AG09319 (cell line): Measurements from ENCODE around the gene COL6A5.
"Not testable (repeated sequence)": the region's sequence is repeated elsewhere in the genome, so short reads cannot be mapped to it uniquely, and the experiment has no call there.

Source experiments
- DNase-seq: peaks from one replicate; pipeline ENCODE4 v3.0.0-alpha.2; 2010; ENCODE audit warnings: low read depth; ENCODE audit errors: extremely low read depth
- TF ChIP-seq, protein P1 (sequence below): IDR thresholded peaks from 2 replicates; pipeline ENCODE4 v1.5.1; 2011; ENCODE audit warnings: low read depth, mild to moderate bottlenecking, inconsistent platforms, low read length, moderate library complexity

Gene COL6A5

DNA sequence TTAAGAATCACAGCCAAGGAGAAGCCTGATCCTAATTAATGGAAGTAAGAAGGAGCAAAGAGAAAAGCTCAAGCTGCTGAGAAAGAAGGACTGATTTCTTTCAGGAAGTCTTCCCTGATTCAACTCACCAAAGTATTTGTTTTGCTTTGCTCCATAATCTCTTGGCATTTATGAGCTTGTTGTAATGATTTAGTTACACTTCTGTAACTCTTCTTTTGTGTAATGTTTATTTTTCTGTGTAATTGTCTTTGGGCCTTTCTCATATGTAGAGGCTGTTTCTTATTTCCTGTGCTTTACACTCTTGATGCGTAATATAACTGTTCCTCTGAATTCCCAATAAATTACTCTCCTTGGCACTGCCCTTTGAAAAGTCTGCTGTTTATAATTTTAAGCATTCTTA is 80.0 kb downstream of the COL6A5 start:
- TF ChIP-seq, protein P1, sequence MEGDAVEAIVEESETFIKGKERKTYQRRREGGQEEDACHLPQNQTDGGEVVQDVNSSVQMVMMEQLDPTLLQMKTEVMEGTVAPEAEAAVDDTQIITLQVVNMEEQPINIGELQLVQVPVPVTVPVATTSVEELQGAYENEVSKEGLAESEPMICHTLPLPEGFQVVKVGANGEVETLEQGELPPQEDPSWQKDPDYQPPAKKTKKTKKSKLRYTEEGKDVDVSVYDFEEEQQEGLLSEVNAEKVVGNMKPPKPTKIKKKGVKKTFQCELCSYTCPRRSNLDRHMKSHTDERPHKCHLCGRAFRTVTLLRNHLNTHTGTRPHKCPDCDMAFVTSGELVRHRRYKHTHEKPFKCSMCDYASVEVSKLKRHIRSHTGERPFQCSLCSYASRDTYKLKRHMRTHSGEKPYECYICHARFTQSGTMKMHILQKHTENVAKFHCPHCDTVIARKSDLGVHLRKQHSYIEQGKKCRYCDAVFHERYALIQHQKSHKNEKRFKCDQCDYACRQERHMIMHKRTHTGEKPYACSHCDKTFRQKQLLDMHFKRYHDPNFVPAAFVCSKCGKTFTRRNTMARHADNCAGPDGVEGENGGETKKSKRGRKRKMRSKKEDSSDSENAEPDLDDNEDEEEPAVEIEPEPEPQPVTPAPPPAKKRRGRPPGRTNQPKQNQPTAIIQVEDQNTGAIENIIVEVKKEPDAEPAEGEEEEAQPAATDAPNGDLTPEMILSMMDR = no peak
- no peak for DNase-seq

DNA sequence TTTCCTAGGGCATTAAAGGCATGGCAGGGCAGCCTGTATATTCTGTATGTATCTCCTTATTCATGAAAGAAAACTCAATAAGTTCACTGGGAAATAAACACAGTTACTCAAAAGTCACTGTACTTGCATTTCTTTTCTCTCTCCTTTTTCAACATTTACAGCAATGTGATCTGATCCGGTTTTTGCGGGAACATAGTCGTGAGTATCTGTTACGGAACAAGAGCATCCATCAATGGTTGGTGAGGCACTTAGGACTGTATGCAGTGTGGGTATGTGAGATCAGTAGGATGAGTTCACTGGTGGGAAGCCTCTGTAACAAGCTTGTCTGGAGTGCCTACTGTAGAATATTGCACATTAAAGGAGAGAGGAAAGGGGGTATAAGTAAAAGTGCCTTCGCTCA is 80.7 kb downstream of the COL6A5 start:
- TF ChIP-seq, protein P1 = no peak
- DNase-seq = no peak

DNA sequence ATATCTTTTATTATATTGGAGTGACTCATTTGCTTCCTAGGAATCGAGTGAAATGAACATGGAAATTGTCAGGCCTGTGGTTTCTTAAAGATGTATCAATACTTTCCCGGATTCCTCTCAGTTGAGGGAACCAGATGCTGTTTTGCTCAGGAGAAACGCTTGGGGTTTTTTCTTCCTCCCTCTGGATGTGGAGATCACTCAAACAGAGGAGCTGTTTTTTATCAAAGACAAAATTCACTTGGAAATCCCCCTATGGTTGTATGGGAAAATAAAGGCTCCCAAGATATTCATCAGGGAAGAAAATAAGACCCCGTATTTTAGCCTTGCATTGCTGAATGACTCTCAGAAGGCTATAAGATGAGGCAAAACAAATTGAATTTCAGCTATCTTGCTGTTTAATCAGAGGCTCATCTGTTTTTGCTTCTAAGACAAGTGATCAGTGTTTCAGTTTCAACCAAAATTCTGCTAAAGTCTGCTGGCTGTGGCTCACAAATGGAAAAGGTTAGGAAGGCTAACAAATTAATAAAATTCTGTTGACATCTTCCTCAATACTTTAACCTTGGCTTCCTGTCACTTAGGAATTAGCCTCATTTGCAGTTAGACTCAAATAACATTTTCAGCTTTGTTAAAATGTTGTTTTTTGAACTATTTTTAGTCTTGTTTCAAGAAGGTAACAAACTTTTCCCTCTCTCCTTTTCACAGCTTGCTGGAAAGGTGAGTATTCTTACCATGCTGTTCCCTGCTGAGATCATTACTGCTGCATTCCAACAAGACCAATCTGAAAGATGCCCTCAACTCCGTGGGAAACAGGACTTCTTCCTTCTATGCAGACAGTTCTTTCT is 83.6 kb downstream of the COL6A5 start:
- TF ChIP-seq, protein P1 = no peak
- no peak for DNase-seq

DNA sequence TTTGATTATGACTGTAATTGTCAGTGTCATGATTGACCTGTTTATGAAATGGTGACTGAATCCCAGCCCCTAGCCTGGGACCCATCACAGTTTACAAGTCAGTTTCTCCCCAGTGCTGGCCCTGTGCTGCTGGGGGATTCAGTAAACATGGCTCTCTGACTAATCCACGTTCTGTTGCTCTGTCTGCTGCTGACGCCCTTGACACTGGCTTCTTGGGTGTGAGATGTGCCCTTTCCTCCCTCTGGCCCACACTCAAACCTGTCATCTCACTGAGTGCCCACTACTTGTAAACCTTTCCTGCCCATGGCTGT is 84.2 kb downstream of the COL6A5 start:
- TF ChIP-seq, protein P1 = no peak
- DNase-seq = no peak

DNA sequence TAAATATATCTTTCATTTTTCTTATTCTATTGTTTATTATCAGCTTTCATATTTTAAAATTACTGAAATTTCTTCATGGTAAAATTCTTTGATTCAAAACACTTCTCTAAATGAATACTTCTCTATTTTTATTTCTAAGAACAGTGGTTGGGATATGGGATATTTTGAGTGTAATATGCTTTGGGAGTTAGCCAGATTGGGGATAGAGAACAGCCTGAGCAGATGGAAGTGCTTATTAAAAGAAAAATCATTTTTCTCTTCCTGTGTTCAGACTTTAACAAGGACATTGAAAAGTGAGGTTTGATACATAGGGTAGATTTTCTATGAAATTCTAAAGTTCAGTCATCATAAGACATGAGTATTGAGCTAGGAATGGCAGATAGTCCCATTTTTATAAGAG is 84.8 kb downstream of the COL6A5 start:
- no peak for DNase-seq
- TF ChIP-seq, protein P1 = no peak

DNA sequence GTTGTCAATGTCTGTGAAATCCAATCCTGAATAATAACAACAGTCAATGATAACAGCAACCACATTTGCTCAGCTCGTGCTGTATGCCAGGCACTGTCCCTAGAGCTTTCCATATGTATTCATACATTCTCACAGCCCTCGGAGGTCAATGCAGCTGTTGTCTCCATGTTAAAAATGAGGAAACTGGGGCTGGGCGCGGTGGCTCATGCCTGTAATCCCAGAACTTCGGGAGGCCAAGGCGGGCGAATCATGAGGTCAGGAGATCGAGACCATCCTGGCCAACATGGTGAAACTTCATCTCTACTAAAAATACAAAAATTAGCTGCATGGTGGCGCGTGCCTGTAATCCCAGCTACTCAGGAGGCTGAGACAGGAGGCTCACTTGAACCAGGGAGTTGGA is 86.6 kb downstream of the COL6A5 start:
- not testable (repeated sequence) for DNase-seq

DNA sequence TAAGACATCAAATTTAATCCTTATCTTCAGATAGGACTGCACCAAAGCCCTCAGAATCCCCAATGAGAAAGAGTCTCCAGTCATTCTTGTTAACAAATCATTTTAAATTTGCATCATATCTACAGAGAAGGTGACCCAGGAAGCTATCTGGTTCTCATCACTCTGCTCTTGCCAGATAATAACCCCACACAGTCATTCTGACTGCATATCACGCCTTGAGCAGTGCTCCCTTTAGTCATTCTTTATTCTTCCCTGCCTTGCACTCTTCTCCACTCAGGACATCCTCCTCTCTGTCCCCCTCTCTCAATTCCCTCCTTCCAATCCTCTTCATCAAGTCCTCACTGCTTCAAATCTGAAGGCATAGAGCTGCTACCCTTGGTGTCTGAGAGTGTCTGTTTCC is 87.8 kb downstream of the COL6A5 start:
- TF ChIP-seq, protein P1 = no peak
- no peak for DNase-seq

DNA sequence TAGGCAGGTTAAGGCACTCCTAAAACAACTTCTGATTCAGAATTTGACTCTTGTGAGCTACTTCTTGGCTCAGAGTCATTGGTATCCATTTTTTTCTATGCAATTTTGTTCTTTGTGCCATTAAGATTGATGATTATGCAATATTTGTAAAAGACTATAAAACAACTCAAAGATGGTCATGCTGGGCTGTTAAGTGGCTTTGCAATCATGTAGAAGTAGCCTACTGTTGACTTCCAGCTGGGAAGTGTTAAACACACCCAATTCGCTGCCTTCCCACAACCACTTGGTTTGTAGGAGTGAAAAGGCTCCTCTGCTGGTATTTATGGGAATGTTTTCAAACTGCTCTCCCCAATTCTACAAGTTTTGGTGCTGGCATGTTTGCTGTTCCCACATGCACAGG is 96.8 kb downstream of the COL6A5 start:
- DNase-seq = no peak
- TF ChIP-seq, protein P1 = no peak

DNA sequence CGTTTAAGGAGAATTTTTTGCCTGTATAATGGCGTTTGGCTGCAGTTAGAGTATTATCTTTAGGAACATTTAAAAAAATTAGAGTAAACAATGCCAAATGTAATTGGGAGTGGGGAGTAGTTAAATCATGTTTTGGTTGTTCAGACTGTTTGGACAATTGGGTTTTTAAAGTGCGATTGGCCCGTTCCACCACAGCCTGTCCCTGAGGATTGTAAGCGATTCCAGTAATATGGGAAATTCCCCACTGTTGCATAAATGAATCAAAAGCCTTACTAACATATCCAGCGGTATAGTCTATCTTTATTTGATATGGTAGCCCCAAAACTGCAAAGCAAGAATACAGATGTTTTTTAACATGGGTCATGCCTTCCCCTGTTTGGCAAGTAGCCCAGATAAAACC is 101.4 kb downstream of the COL6A5 start:
- not testable (repeated sequence) for DNase-seq

DNA sequence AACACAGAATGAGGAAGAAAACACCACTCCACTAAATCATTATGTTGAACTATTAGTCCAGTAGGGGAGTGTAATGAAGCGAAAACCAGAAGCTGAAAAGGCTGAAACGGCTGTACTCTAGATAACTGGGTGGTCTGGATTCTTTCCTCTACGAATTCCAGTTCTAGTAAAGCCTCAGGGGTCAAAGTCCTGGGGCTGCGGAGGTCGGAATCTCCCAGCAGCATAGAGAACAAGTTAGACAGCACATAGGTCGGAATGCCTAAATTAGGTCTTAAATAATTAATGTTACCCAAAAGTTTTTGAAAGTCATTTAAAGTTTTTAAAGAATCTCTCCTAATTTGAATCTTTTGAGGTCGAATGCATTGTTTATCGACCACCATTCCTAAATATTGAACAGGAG is 102.7 kb downstream of the COL6A5 start:
- not testable (repeated sequence) for DNase-seq
